Panc1 (cell line): Measurements from ENCODE around the gene PPP2R2B. TPM values are rescaled to one million over a fixed set of nuclear protein-coding genes. Genes with fewer than 3 reads are reported as not detected.

ENCODE experiments used
- ATAC-seq: fragments of 200-7000 bp; cut with Tn5 transposase; 2 replicates; pipeline ENCODE4 v1.9.1; 2020; ENCODE audit warnings: mild to moderate bottlenecking, moderate library complexity
- BruUV-seq: library from RNA; stranded (reverse); fragments of 400-500 nt; replicated peaks from 2 replicates; lab custom pipeline; 2021; lab: Mats Ljungman, UMichigan
- CTCF ChIA-PET: fragments of 300-600 bp; sonication (Branson Sonifier 250); formaldehyde crosslinking; loops from one replicate; lab custom pipeline; 2022; ENCODE audit warnings: antibody characterized with exemption; lab: Charles Lee
- POLR2A ChIA-PET: fragments of 300-600 bp; sonication (Branson Sonifier 250); formaldehyde crosslinking; loops from one replicate; lab custom pipeline; 2022; ENCODE audit warnings: antibody characterized with exemption; lab: Charles Lee
- DNase-seq: peaks from one replicate; pipeline ENCODE4 v3.0.0-alpha.2; 2010; ENCODE audit warnings: low read depth, low spot score
- H3K27ac ChIP-seq: 2 replicates; pipeline ENCODE4 v1.5.1; 2011; ENCODE audit warnings: mild to moderate bottlenecking, low read length, inconsistent platforms
- H3K27me3 ChIP-seq: fragments of 200-500 bp; sonication (Bioruptor generic); 2 replicates; pipeline ENCODE4 v1.6.0; 2014; ENCODE audit warnings: low read length, inconsistent platforms; ENCODE audit not compliant: control insufficient read depth, insufficient read depth
- H3K36me3 ChIP-seq: fragments of 200-500 bp; sonication (Bioruptor generic); 2 replicates; pipeline ENCODE4 v1.5.1; 2014; ENCODE audit warnings: inconsistent platforms, mild to moderate bottlenecking, low read length, moderate library complexity; ENCODE audit not compliant: control insufficient read depth, insufficient read depth
- H3K4me1 ChIP-seq: 2 replicates; pipeline ENCODE4 v1.5.1; 2011; ENCODE audit warnings: inconsistent platforms, mild to moderate bottlenecking, low read length, moderate library complexity; ENCODE audit not compliant: control insufficient read depth, insufficient read depth
- H3K4me3 ChIP-seq, 2 experiments: 2 replicates each; pipeline ENCODE4 v1.5.1; 2011 to 2012; ENCODE audit warnings: low read depth in 2 of 2, low read length in 2 of 2, mild to moderate bottlenecking in 2 of 2, inconsistent platforms in 1 of 2, moderate library complexity in 1 of 2
- H3K9me3 ChIP-seq: fragments of 200-500 bp; sonication (Bioruptor generic); 2 replicates; pipeline ENCODE4 v1.5.1; 2014; ENCODE audit warnings: low read depth, mild to moderate bottlenecking, inconsistent platforms, low read length, moderate library complexity; ENCODE audit not compliant: control insufficient read depth, insufficient read depth
- CTCF ChIP-seq: fragments of 450-650 bp; IDR thresholded peaks from 2 replicates; pipeline ENCODE4 v1.5.1; 2017; ENCODE audit warnings: mild to moderate bottlenecking
- POLR2AphosphoS5 ChIP-seq: IDR thresholded peaks from 2 replicates; pipeline ENCODE4 v1.6.1; 2012; ENCODE audit warnings: mild to moderate bottlenecking, low read depth, low read length, moderate library complexity
- SIN3A ChIP-seq: IDR thresholded peaks from 2 replicates; pipeline ENCODE4 v1.6.1; 2012; ENCODE audit warnings: low read depth, mild to moderate bottlenecking, low read length, moderate library complexity, borderline replicate concordance; ENCODE audit not compliant: insufficient read depth
- TCF7L2 ChIP-seq: IDR thresholded peaks from 2 replicates; pipeline ENCODE4 v1.6.1; 2011; ENCODE audit warnings: mild to moderate bottlenecking, low read depth, low read length, inconsistent platforms
- in situ Hi-C: cut with HindIII; loops from 2 replicates; pipeline ENCODE4 v1.10.0; 2016; ENCODE audit warnings: low sequenced_read_pairs, low pct_unique_long_range_greater_than_20kb
- intact Hi-C: fragments of 100-400 bp; cut with micrococcal nuclease; formaldehyde crosslinking; loops from one replicate; pipeline ENCODE4 v1.10.0; 2022; ENCODE audit not compliant: unreplicated experiment
- total RNA-seq: library from RNA; stranded (reverse); gene quantifications from one replicate; pipeline ENCODE4 v1.2.1, GENCODE V29; 2021; ENCODE audit not compliant: unreplicated experiment
- TF ChIP-seq, protein P1 (sequence below), 2 experiments: IDR thresholded peaks; 2 replicates each; pipeline ENCODE4 v1.6.1; 2011 to 2012; ENCODE audit warnings: low read depth in 2 of 2, control low read depth in 1 of 2, low read length in 1 of 2, mild to moderate bottlenecking in 1 of 2, moderate library complexity in 1 of 2; ENCODE audit not compliant: insufficient read depth in 1 of 2

PPP2R2B gene
- total RNA-seq, 1 experiment from 2014 or later = 8.8 TPM

DNA sequence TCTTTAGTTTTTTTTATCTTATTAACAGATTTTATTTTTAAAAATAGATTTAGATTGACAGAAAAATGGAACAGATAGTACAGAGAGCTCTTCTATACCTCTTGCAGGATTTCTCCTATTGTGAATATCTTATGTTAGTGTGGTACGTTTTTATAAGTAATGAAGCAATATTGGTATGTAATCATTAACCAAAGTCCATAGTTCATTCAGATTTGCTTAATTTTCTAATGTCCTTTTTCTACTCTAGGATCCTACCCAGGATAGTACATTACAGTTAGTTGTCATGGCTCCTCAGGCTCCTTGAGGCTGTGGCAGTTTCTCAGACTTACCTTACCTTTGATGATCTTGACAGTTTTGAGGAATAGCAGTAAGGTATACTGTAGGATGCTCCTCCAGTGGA lies 30.4 kb downstream of the PPP2R2B start:
- no peaks in the 10 kb centered on the region for H3K36me3 ChIP-seq
- H3K9me3 ChIP-seq = no peaks in the 10 kb centered on the region
- TF ChIP-seq POLR2AphosphoS5 = no peak
- TF ChIP-seq SIN3A = no peak
- no peak for TF ChIP-seq CTCF
- no peak for TF ChIP-seq TCF7L2
- TF ChIP-seq, protein P1, sequence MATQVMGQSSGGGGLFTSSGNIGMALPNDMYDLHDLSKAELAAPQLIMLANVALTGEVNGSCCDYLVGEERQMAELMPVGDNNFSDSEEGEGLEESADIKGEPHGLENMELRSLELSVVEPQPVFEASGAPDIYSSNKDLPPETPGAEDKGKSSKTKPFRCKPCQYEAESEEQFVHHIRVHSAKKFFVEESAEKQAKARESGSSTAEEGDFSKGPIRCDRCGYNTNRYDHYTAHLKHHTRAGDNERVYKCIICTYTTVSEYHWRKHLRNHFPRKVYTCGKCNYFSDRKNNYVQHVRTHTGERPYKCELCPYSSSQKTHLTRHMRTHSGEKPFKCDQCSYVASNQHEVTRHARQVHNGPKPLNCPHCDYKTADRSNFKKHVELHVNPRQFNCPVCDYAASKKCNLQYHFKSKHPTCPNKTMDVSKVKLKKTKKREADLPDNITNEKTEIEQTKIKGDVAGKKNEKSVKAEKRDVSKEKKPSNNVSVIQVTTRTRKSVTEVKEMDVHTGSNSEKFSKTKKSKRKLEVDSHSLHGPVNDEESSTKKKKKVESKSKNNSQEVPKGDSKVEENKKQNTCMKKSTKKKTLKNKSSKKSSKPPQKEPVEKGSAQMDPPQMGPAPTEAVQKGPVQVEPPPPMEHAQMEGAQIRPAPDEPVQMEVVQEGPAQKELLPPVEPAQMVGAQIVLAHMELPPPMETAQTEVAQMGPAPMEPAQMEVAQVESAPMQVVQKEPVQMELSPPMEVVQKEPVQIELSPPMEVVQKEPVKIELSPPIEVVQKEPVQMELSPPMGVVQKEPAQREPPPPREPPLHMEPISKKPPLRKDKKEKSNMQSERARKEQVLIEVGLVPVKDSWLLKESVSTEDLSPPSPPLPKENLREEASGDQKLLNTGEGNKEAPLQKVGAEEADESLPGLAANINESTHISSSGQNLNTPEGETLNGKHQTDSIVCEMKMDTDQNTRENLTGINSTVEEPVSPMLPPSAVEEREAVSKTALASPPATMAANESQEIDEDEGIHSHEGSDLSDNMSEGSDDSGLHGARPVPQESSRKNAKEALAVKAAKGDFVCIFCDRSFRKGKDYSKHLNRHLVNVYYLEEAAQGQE (IDR thresholded peaks at IDR 0.05; ENCODE audit: insufficient read depth in 1 of 2, low read depth in 2 of 2, low read length in 1 of 2) = no peak
- ATAC-seq = no peak
- CTCF ChIA-PET = no interaction called here
- H3K27ac ChIP-seq = no peak overlapping the region
- DNase-seq = no peak
- BruUV-seq = no TSS peak
- POLR2A ChIA-PET = no interaction called here
- in situ Hi-C loops = no loop called here
- no peaks in the 10 kb centered on the region; the same call in 1 of the 2 replicates for H3K4me1 ChIP-seq
- no peaks in the 10 kb centered on the region; the same call in 1 of the 2 replicates for H3K27me3 ChIP-seq
- intact Hi-C loops = no loop called here
- no peak overlapping the region for H3K4me3 ChIP-seq

- in situ Hi-C loops = no loop called here
- H3K9me3 ChIP-seq = no peaks in the 10 kb centered on the region
- no peak overlapping the region for H3K27ac ChIP-seq
- DNase-seq (no peak), ATAC-seq (no peak)
- H3K36me3 ChIP-seq = no peaks in the 10 kb centered on the region
- intact Hi-C loops = no loop called here
- no peaks in the 10 kb centered on the region; the same call in none of the 2 replicates for H3K4me1 ChIP-seq
- TF ChIP-seq, protein P1 (IDR thresholded peaks at IDR 0.05; ENCODE audit: insufficient read depth in 1 of 2, low read depth in 2 of 2, low read length in 1 of 2) = no peak
- TF ChIP-seq CTCF (no peak), TCF7L2 (no peak), SIN3A (no peak), POLR2AphosphoS5 (no peak)
- ChIA-PET CTCF (no interaction called here), POLR2A (no interaction called here)
- no TSS peak for BruUV-seq
- H3K27me3 ChIP-seq = no peaks in the 10 kb centered on the region
- no peak overlapping the region for H3K4me3 ChIP-seq
Measured at GRCh38 chr5:146840016-146840415, 38.5 kb downstream of the PPP2R2B start.
